Tibial nerve (tissue), 4 donors: ENCODE data around the gene CALML3. TPM values are rescaled to one million over a fixed set of nuclear protein-coding genes. Genes with fewer than 3 reads are reported as not detected.

Source experiments
- DNase-seq, 2 donors: peaks; one replicate each; pipeline ENCODE4 v3.0.0-alpha.2; 2019; ENCODE audit warnings: low spot score in 2 of 2
- H3K27ac ChIP-seq, 4 donors: fragments of 200-600 bp; sonication (generic) in 3 of 4; one replicate each; pipeline ENCODE4 v1.5.1; 2017 to 2019; ENCODE audit warnings: mild to moderate bottlenecking in 1 of 4
- H3K27me3 ChIP-seq, 2 donors: fragments of 200-600 bp; sonication (generic) in 1 of 2; one replicate each; pipeline versions ENCODE4 v1.5.1 to v1.6.0; 2017 to 2019
- H3K36me3 ChIP-seq, 3 donors: fragments of 200-600 bp; sonication (generic); one replicate each; pipeline ENCODE4 v1.5.1; 2018 to 2019
- H3K4me1 ChIP-seq, 4 donors: fragments of 200-600 bp; sonication (generic) in 3 of 4; one replicate each; pipeline ENCODE4 v1.5.1; 2017 to 2019
- H3K4me3 ChIP-seq, 4 donors: fragments of 200-600 bp; sonication (generic) in 3 of 4; one replicate each; pipeline ENCODE4 v1.5.1; 2017 to 2019; ENCODE audit warnings: mild to moderate bottlenecking in 1 of 4, moderate library complexity in 1 of 4
- H3K9me3 ChIP-seq, 4 donors: fragments of 200-600 bp; sonication (generic) in 3 of 4; one replicate each; pipeline ENCODE4 v1.5.1; 2017 to 2019
- EP300 ChIP-seq, 2 donors: sonication (generic); formaldehyde crosslinking; IDR thresholded peaks; one replicate each; pipeline ENCODE4 v1.6.1; 2017; ENCODE audit warnings: antibody characterized with exemption in 2 of 2, mild to moderate bottlenecking in 1 of 2
- POLR2A ChIP-seq, 2 donors: fragments of 450-650 bp; IDR thresholded peaks; one replicate each; pipeline ENCODE4 v1.6.1; 2017; ENCODE audit warnings: antibody characterized with exemption in 2 of 2, mild to moderate bottlenecking in 2 of 2, moderate library complexity in 2 of 2
- WGBS, 2 donors: methylation state at CpG; one replicate each; pipeline ENCODE4 v1.1.5; 2018; 5-methylcytosine and 5-hydroxymethylcytosine counted together
- total RNA-seq, 4 donors: library from RNA; depleted of rRNA; stranded (reverse); fragments of >200 nt; gene quantifications; one replicate each; pipeline ENCODE4 v1.1.0, GENCODE V29; 2016
- TF ChIP-seq, protein P1 (sequence below), 5 experiments: fragments of 200-600 bp in 3 of 5; fragments of 450-650 bp in 2 of 5; sonication (generic) in 3 of 5; IDR thresholded peaks; one replicate each; pipeline ENCODE4 v1.5.1; 2016 to 2019; ENCODE audit warnings: antibody characterized with exemption in 5 of 5, mild to moderate bottlenecking in 3 of 5, moderate library complexity in 2 of 5

The CALML3 gene
- total RNA-seq, 4 donors from 2014 or later = not detected

DNA sequence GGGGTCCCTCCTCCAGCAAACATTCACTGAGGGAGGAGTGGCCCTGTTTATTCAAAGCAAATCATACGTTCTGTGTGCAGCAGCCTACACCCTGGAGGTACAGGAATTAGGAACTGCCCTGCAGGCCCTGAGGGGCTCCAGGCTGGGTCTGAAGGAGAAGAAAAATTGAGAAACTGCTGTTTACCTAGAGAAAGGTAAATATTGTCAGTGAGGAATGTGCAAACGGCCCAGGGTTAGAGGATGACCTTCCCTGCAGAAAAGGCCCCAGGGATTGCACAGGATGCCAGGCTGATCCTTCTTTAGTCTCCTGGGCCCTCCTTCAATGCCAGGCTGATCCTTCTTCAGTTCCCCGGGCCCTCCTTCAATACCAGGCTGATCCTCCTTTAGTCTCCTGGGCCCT is 31.1 kb upstream of the CALML3 start:
- no peak for DNase-seq
- TF ChIP-seq POLR2A (IDR thresholded peaks at IDR 0.05) (no peak), EP300 (IDR thresholded peaks at IDR 0.05) (no peak)
- TF ChIP-seq, protein P1, sequence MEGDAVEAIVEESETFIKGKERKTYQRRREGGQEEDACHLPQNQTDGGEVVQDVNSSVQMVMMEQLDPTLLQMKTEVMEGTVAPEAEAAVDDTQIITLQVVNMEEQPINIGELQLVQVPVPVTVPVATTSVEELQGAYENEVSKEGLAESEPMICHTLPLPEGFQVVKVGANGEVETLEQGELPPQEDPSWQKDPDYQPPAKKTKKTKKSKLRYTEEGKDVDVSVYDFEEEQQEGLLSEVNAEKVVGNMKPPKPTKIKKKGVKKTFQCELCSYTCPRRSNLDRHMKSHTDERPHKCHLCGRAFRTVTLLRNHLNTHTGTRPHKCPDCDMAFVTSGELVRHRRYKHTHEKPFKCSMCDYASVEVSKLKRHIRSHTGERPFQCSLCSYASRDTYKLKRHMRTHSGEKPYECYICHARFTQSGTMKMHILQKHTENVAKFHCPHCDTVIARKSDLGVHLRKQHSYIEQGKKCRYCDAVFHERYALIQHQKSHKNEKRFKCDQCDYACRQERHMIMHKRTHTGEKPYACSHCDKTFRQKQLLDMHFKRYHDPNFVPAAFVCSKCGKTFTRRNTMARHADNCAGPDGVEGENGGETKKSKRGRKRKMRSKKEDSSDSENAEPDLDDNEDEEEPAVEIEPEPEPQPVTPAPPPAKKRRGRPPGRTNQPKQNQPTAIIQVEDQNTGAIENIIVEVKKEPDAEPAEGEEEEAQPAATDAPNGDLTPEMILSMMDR (IDR thresholded peaks at IDR 0.05) = no peak
- H3K4me3 ChIP-seq = no peak overlapping the region
- no peaks in the 10 kb centered on the region for H3K36me3 ChIP-seq
- no peaks in the 10 kb centered on the region for H3K27me3 ChIP-seq
- H3K4me1 ChIP-seq = no peaks in the 10 kb centered on the region
- H3K27ac ChIP-seq = no peak overlapping the region
- 48 to 71% methylated on average over 3 of the region's 3 CpGs for WGBS, 2 donors
- peaks cover 0 to 15% (median 0%) of the 10 kb centered on the region in 4 donors for H3K9me3 ChIP-seq

GRCh38 chr10:5494611-5495010 is 30.1 kb upstream of the CALML3 start:
- no peaks in the 10 kb centered on the region for H3K4me1 ChIP-seq
- no peak for DNase-seq
- H3K4me3 ChIP-seq = no peak overlapping the region
- no peak for TF ChIP-seq EP300 (IDR thresholded peaks at IDR 0.05)
- TF ChIP-seq, protein P1 (IDR thresholded peaks at IDR 0.05) = no peak
- TF ChIP-seq POLR2A (IDR thresholded peaks at IDR 0.05) = no peak
- H3K27ac ChIP-seq = no peak overlapping the region
- H3K9me3 ChIP-seq = peaks cover 0 to 15% (median 0%) of the 10 kb centered on the region in 4 donors
- 78 to 85% methylated on average over 8 of the region's 8 CpGs for WGBS, 2 donors
- no peaks in the 10 kb centered on the region for H3K27me3 ChIP-seq
- no peaks in the 10 kb centered on the region for H3K36me3 ChIP-seq

DNA sequence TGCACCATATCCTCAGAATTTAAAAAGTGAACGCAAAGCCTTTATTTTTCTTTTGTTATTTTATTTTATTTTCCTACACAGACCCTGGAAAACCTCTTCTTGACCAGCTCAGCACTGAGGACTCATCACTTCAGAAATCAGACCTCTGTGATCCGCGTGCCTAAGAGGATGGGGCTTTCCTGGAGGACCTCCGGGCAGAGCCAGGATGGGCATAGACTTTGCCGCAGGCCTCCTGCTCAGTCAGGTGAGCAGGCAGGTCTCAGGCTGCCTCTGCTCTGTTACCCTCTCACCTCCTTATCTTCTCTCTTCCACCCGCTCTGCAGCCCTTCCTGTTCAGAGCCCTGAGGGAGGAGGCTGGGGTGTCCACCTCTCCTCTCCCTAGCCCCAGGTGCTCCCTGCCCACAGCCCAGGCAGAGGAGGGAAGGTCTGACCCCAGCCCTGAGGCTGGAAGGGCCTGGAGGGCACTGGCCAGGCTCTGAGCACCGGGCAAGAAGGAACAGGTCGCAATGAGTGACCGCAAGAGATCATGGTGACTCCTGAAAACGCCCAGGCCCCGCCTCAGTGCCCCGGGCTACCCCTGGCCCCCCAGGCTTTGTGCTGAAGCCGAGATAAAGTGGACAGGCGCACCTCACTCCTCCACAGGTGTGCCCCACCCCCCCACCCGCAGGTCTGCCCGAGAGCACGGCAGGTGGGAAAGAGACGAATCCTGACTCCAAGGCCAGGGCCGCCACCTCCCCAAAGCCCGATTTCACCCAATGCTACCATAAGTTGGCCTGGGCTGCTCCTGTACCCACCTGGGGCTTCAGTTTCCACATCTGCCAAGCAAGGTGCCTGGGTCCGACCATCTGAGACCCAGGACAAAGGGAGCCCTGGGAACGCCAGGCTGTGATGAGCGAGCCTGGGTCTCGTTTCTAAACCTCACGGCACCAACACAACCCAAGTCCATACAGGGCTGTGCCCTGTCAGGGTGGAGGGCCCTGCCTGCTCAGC is 28.2 kb upstream of the CALML3 start:
- TF ChIP-seq POLR2A (IDR thresholded peaks at IDR 0.05) (no peak), EP300 (IDR thresholded peaks at IDR 0.05) (no peak)
- TF ChIP-seq, protein P1 (IDR thresholded peaks at IDR 0.05) = no peak
- H3K27me3 ChIP-seq = no peaks in the 10 kb centered on the region
- WGBS, 2 donors = 87 to 90% methylated on average over 20 to 21 of the region's 25 CpGs
- H3K36me3 ChIP-seq = no peaks in the 10 kb centered on the region
- no peak overlapping the region for H3K4me3 ChIP-seq
- no peak for DNase-seq
- H3K27ac ChIP-seq = no peak overlapping the region
- no peaks in the 10 kb centered on the region for H3K4me1 ChIP-seq
- H3K9me3 ChIP-seq = peaks cover 0 to 15% (median 0%) of the 10 kb centered on the region in 4 donors

DNA sequence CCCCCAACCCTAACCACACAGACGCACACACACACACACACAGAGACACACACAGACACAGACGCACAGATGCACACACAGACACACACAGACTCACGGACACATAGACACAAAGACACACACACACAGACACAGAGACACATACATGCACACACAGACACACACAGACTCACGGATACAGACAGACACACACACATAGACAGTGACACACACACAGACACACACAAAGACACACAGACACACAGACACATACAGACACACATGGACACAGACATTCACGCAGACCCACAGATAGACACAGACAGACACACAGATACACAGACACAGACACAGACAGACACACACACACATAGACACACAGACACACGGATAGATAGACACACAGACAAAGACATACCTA is 27.5 kb upstream of the CALML3 start:
- Histone ChIP-seq H3K4me3 (no peak overlapping the region), H3K27me3 (no peaks in the 10 kb centered on the region), H3K9me3 (peaks cover 0 to 11% (median 0%) of the 10 kb centered on the region in 4 donors), H3K27ac (no peak overlapping the region), H3K36me3 (no peaks in the 10 kb centered on the region), H3K4me1 (no peaks in the 10 kb centered on the region)
- DNase-seq = no peak
- 68 to 79% methylated on average over 6 of the region's 6 CpGs for WGBS, 2 donors
- TF ChIP-seq POLR2A (IDR thresholded peaks at IDR 0.05) (no peak), EP300 (IDR thresholded peaks at IDR 0.05) (no peak)

DNA sequence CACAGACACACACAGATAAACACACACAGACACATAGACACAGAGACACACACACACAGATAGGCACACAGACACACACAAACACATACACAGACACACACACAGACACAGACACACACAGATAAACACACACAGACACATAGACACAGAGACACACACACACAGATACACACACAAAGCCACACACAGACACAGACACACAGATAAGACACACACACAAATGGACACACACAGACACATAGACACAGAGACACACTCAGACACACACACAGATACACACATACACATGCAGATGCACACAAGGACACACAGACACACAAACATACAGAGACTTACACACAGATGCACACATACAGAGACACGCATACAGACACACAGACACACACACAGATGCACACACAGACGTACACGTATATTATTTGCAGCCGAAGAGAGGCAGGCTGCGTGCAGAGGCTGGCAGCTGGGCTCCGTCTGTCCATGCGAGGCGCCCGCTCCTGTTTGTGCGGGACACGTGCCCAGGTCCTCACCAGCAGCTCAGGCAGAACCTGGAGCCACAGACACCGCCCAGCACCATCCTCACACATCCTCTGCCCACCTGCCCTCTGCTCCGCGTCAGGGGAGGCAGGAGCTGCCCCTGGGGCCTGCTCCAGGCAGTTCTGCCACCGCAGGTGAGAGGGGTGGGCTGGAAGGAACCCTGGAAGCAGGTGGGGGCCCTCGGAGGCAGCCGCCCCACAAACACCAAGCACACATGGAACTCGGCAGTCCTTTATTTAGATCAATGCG is 26.6 kb upstream of the CALML3 start:
- WGBS, 2 donors = 88 to 89% methylated on average over 19 of the region's 19 CpGs
- Histone ChIP-seq H3K27me3 (no peaks in the 10 kb centered on the region), H3K36me3 (no peaks in the 10 kb centered on the region), H3K9me3 (peaks cover 0 to 4% (median 0%) of the 10 kb centered on the region in 4 donors), H3K4me3 (no peak overlapping the region), H3K4me1 (no peaks in the 10 kb centered on the region), H3K27ac (no peak overlapping the region)
- TF ChIP-seq POLR2A (IDR thresholded peaks at IDR 0.05) (no peak), EP300 (IDR thresholded peaks at IDR 0.05) (no peak)
- TF ChIP-seq, protein P1 (IDR thresholded peaks at IDR 0.05) = no peak
- DNase-seq = no peak
